Activated T-helper 9 cell treated with anti-CD3 and anti-CD28 coated beads, Interleukin-2, amount 50 U/mL, for 16 hours (primary cell): ENCODE results near the gene TTC16.
A peak's percentile ranks its signal among the peaks of the same experiment; 100 is the strongest.
"Not testable (repeated sequence)": the region's sequence is repeated elsewhere in the genome, so short reads cannot be mapped to it uniquely, and the experiment has no call there.

ENCODE experiments used
- DNase-seq: peaks from one replicate; pipeline ENCODE4 v3.0.0-alpha.2; 2020; ENCODE audit warnings: low read depth

TTC16 gene

GRCh38 chr9:127769929-127770582 lies 54.2 kb downstream of the TTC16 start:
- no peak for DNase-seq

DNA sequence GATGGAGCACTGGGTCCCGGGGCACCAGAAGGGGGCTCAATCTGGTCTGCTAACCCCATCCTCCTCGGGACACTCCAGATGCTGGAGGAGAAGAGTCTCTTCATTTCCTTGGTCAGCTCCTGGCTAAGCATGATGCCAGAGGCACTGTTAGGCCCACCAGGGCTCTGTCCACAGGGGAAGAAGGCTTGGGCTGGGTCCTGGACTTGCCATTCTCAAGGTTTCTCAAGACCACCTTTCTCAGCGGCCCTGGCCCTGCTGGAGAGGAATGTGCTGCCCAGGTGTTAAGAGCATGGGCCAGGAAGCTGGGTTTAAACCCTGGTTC lies 54.7 kb downstream of the TTC16 start:
- DNase-seq = no peak

GRCh38 chr9:127770905-127771569 lies 55.2 kb downstream of the TTC16 start:
- peak; percentile 95 for DNase-seq

- DNase-seq = no peak
These were observed 55.8 kb downstream of the TTC16 start for GRCh38 chr9:127771570-127772189.

GRCh38 chr9:127772603-127773002 lies 56.7 kb downstream of the TTC16 start:
- DNase-seq = no peak

DNA sequence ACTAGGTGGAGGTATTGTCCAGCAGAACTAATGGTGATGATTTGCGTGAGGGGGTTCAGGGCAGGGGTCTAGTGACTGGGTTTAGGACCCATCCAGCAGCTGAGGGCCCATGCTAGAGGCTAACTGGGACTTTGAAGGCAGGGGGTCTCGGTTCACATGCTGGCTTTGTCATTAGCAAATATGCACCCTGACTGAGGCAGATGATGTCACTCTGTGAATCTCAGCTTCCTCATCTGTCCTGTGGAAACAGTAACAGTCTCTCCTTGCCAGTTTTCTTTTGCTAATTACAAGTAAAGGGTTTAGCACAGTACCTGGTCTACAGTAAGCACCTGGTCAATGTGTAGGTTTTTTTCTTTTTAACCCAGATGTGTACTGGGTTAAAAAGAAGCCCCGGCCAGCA lies 57.4 kb downstream of the TTC16 start:
- DNase-seq = no peak

DNA sequence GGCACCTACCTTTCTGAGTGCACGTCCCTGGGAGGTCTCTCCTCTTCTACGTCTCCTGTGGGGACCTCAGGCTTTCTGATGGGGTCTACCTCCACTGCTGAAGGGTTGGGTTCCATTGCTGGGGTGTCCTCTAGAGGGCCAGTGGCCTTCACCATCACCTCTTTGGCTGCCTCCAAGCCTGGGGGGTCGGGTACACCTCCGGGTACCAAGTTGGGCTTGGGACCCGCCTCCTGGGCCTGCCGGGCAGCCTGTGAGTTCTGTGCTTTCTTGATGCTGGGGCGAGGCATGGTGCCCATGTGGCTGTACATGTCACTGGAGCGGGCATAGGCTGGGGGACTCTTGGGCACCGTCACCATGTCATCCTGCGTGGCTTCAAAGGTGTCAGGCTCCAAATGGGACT lies 58.1 kb downstream of the TTC16 start:
- DNase-seq = no peak

GRCh38 chr9:127776195-127776923 lies 60.5 kb downstream of the TTC16 start:
- peak; percentile 63 for DNase-seq

- no peak for DNase-seq
These were observed 61.0 kb downstream of the TTC16 start for GRCh38 chr9:127776924-127777289.

DNA sequence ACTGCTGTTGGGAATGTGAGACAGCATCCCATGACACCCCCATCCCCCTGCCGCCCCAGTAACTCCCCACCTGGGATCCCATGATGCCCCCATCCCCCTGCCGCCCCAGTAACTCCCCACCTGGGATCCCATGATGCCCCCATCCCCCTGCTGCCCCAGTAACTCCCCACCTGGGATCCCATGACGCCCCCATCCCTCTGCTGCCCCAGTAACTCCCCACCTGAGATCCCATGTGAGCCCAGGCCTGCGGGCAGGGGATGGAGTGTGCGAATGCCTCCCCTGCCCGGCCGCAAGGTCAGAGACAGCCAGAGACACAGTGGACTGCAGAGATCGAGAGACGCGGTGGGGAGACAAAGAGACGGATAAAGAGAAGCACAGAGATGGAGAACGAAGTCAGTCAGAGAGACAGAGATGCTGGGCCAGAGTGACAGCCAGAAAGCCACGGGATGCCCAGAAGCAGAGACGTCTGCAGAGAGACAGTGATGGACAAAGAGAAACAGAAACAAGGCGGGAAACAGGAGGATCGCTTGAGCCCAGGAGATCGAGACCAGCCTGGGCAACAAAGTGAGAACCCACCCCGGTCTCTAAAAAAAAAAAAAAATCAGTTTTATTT lies 61.6 kb downstream of the TTC16 start:
- DNase-seq = no peak

DNA sequence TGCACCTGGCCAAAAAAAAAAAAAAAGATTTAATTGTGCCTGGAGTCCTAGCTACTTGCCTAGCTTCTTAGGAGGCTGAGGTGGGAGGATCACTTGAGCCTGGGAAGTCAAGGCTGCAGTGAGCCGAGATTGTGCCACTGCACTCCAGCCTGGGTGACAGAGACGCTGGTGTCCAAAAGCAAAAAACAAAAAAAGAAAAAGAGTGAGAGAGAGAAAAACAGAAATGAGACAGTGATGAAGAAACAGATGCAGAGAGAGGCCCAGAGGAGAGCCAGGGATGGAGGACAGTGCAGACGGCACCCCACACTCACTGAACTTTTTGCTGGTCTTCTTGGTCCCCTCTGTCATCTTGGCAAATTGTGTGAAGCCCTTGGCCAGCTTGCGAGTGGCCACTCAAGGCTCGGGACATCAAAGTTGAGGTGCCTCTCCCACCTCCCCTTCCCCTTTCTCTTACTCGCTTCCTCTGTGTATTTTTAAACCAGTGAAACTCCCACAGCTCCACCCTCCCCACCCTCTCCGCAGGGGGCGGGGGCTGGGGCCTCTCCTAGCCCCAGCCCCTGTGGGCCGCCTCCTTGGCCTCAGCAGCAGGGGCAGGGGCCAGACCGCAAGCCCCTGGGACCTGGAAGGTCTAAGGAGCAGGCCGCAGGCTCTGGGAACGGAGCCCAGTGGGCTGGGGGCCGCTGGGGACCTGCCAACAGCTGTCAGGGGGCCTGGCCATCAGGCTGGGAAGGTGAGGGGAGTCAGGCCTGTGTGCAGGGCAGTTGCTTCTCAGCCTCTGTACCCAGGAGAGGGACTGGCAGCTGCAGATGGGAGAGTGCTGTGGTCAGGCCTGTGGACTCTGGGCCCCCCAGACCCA lies 62.6 kb downstream of the TTC16 start, which contains the start of gene SH2D3C:
TSS of gene SH2D3C (minus strand) at position 387 of the 856 bp plus-strand sequence. CDS start at position 348, 39 bp downstream.
- DNase-seq = no peak

GRCh38 chr9:127779136-127779981 lies 63.5 kb downstream of the TTC16 start:
- DNase-seq = peak; percentile 56

- no peak for DNase-seq
These were observed 64.4 kb downstream of the TTC16 start for GRCh38 chr9:127780126-127780885.

DNA sequence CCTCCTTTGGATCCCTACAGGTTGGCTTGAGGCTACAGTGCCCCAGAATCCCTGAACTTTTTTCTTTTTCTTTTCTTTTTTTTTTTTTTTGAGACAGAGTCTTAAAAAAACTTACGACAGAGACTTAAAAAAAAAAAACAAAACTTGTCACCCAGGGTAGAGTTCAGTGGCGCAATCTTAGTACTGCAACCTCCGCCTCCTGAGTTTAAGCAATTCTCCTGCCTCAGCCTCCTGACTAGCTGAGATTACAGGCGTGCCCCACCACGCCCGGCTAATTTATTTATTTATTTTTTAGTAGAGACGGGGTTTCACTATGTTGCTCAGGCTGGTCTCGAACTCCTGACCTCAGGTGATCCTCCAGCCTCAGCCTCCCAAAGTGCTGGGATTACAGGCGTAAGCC lies 65.0 kb downstream of the TTC16 start:
- DNase-seq = not testable (repeated sequence)
